Aorta (tissue), 5 donors: ENCODE results near the gene DISC1. TPM values are rescaled to one million over a fixed set of nuclear protein-coding genes. Genes with fewer than 3 reads are reported as not detected.

Experiments used
- ATAC-seq: fragments of 200-7000 bp; cut with Tn5 transposase; one replicate; pipeline ENCODE4 v1.9.1; 2022; ENCODE audit warnings: moderate library complexity; ENCODE audit not compliant: low FRiP score
- DNase-seq, 2 donors: peaks; one replicate each; pipeline ENCODE4 v3.0.0-alpha.2; 2020
- H3K27ac ChIP-seq, 2 donors: one replicate each; pipeline ENCODE4 v1.5.1; 2013; ENCODE audit warnings: low read length in 2 of 2, mild to moderate bottlenecking in 2 of 2, moderate library complexity in 2 of 2, control low read depth in 1 of 2, inconsistent platforms in 1 of 2, low read depth in 1 of 2
- H3K27me3 ChIP-seq, 2 donors: one replicate each; pipeline ENCODE4 v1.6.1; 2013; ENCODE audit warnings: control low read depth in 1 of 2, low read length in 1 of 2, mild to moderate bottlenecking in 1 of 2, moderate library complexity in 1 of 2; ENCODE audit not compliant: insufficient read depth in 2 of 2, control insufficient read depth in 1 of 2
- H3K36me3 ChIP-seq, 2 donors: one replicate each; pipeline ENCODE4 v1.6.1; 2013; ENCODE audit warnings: control low read depth in 1 of 2, low read length in 1 of 2, mild to moderate bottlenecking in 1 of 2; ENCODE audit not compliant: insufficient read depth in 2 of 2, control insufficient read depth in 1 of 2
- H3K4me1 ChIP-seq, 2 donors: one replicate each; pipeline ENCODE4 v1.6.1; 2013; ENCODE audit warnings: low read length in 2 of 2, control low read depth in 1 of 2, mild to moderate bottlenecking in 1 of 2, moderate library complexity in 1 of 2; ENCODE audit not compliant: insufficient read depth in 2 of 2, control insufficient read depth in 1 of 2
- H3K4me3 ChIP-seq, 2 donors: one replicate each; pipeline ENCODE4 v1.5.1; 2013; ENCODE audit warnings: low read length in 2 of 2, control low read depth in 1 of 2, mild to moderate bottlenecking in 1 of 2
- H3K9me3 ChIP-seq: one replicate; pipeline ENCODE4 v1.6.1; 2013; ENCODE audit warnings: mild to moderate bottlenecking, low read length; ENCODE audit not compliant: control insufficient read depth
- WGBS, 2 donors: extraction: QIAGEN DNeasy Blood & Tissue Kit; methylation state at CpG; one replicate each; pipeline ENCODE4 v1.1.7; 2013; 5-methylcytosine and 5-hydroxymethylcytosine counted together
- intact Hi-C, 2 donors: fragments of 100-400 bp; cut with DNase I; formaldehyde crosslinking; loops; one replicate each; pipeline versions ENCODE4 v1.14.2 to v1.15.0; 2022
- polyA plus RNA-seq, 2 donors: library from polyadenylated mRNA; stranded (reverse); fragments of 200-250 nt; gene quantifications; one replicate each; pipeline ENCODE4 v1.2.3, GENCODE V29; 2013
- total RNA-seq, 2 donors: library from RNA; stranded (reverse); fragmentation: NEBNext Ultra II Directional; extraction: Animal tissue kit (Norgen Biotek cat#: 25700); gene quantifications; one replicate each; pipeline ENCODE4 v1.2.1, GENCODE V29; 2021
- donor health status: healthy with polysubstance abuse.
- donor health status: Bipolar disorder and iron deficiency.
- donor health status: DM: no; HTN: no; CAD: no.
- donor health status: DM: no; HTN: no; CAD: no.
- donor health status: DM: yes; HTN: yes; CAD: no.

Gene DISC1
- total and polyA plus RNA-seq, 4 donors, result 0.64 to 31.7 (median 6.0) TPM

DNA sequence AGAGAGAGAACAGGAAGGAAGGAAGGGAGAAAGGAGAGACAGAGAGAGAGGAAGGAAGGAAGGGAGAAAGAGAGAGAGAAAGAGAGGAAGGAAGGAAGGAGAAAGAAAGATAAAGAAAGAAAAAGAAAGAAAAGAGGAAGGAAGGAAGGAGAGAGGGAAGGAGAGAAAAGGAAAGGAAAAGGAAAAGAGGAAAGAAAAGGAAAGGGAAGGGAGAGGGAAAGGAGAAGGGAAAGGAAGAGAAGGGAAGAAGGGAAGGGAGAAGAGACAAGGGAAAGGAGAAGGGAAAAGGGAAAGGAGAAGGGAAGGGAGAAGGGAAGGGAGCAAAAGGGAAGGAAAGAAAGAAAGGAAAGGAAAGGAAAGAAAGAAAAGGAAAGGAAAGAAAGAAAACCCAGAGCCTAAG is 404.6 kb downstream of the DISC1 start:
- Histone ChIP-seq H3K36me3 (no peaks in the 10 kb centered on the region), H3K4me1 (no peaks in the 10 kb centered on the region), H3K27ac (no peak overlapping the region), H3K9me3 (no peaks in the 10 kb centered on the region), H3K27me3 (no peaks in the 10 kb centered on the region), H3K4me3 (no peak overlapping the region)
- ATAC-seq (no peak), DNase-seq (no peak)
- intact Hi-C loops, result no loop called here

DNA sequence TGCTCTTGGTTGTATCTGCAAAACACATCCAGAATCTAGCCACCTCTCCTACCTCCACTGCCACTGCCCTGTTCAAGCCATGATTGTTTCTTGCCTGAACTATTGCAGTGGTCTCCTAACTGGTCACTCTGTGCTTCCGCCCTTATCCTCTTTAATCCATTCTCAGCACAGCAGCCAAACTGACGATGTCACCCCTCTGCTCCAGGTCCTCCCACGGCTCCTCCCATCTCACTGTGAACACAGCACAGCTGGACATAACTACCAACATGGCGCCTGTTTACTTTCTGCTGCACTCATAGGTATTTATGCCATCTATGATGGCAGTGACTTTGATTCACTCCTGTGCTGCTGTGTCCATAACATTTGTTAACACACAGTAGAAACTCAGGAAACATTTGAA is 406.7 kb downstream of the DISC1 start:
- no peak overlapping the region for H3K4me3 ChIP-seq
- H3K27me3 ChIP-seq, result no peaks in the 10 kb centered on the region
- no peaks in the 10 kb centered on the region for H3K36me3 ChIP-seq
- no peak for ATAC-seq
- H3K4me1 ChIP-seq, result no peaks in the 10 kb centered on the region
- intact Hi-C loops, result no loop called here
- 88 to 89% methylated on average over 4 of the region's 4 CpGs for WGBS, 2 donors
- H3K9me3 ChIP-seq, result no peaks in the 10 kb centered on the region
- DNase-seq, result no peak
- no peak overlapping the region for H3K27ac ChIP-seq

- Histone ChIP-seq H3K9me3 (no peaks in the 10 kb centered on the region), H3K36me3 (no peaks in the 10 kb centered on the region), H3K4me3 (no peak overlapping the region), H3K4me1 (no peaks in the 10 kb centered on the region), H3K27me3 (no peaks in the 10 kb centered on the region), H3K27ac (no peak overlapping the region)
- ATAC-seq (no peak), DNase-seq (no peak)
- intact Hi-C loops, result no loop called here
- 99 to 100% methylated on average over 1 of the region's 1 CpG for WGBS, 2 donors
These were observed 408.0 kb downstream of the DISC1 start for GRCh38 chr1:232034556-232034955.

DNA sequence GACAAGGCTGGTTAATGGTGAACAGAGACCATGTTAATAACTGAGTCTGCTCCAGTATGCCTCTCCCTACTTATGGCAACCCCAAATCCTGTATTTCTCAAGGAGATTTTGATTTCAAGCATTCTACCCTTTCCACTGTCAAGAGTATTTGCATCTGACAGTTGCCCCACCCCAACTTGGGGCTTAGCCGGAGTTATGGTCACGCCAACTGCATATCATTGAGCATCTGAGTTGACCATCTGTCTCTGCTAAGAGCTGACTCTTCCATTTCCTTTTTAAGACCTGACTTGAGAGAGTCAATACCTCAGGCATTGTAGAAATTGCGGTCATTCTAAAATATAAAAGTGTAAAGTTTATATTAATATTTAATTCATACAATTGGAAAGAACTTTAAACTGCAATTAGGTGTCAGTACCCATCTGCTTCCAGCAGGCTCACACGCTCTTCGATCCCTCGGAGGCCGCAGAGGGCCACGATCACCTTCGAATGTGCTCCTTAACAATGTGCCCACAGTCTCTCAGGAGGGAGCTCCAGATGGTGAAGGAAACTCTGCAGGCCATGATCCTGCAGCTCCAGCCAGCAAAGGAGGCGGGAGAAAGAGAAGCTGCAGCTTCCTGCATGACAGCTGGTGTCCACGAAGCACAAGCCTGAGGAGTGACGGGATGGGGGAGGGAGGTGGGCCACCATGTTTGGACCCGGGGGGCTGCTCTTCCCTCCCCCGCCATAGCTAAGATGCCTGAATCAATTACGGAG is 409.8 kb downstream of the DISC1 start:
- 87 to 91% methylated on average over 15 of the region's 15 CpGs for WGBS, 2 donors
- intact Hi-C loops, result no loop called here
- H3K4me3 ChIP-seq, result no peak overlapping the region
- no peaks in the 10 kb centered on the region for H3K27me3 ChIP-seq
- DNase-seq (no peak), ATAC-seq (no peak)
- H3K27ac ChIP-seq, result no peak overlapping the region
- no peaks in the 10 kb centered on the region for H3K36me3 ChIP-seq
- no peaks in the 10 kb centered on the region for H3K4me1 ChIP-seq
- H3K9me3 ChIP-seq, result no peaks in the 10 kb centered on the region

DNA sequence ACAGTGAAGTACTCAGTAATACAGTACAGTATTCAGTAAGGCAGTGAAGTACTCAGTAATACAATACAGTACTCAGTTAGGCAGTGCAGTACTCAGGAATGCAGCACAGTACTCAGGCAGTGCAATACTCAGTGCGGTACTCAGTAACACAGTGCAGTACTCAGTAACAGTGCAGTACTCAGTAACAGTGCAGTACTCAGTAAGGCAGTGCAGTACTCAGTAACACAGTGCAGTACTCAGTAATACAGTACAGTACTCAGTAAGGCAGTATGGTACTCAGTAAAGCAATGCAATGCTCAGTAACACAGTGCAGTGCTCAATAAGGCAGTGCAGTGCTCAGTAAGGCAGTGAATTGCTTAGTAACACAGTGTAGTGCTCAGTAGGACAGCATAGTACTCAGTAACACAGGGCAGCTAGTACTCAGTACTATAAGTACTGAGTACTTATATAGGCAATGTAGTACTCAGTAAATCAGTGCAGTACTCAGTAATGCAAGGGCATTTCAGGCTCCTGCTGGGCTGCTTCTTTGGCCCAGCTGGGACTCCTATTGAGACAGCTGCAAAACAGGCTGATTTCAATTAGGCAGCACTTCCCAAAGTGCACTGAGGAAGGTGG is 411.3 kb downstream of the DISC1 start:
- Histone ChIP-seq H3K36me3 (no peaks in the 10 kb centered on the region), H3K27me3 (no peaks in the 10 kb centered on the region), H3K9me3 (no peaks in the 10 kb centered on the region), H3K27ac (no peak overlapping the region), H3K4me3 (no peak overlapping the region), H3K4me1 (no peaks in the 10 kb centered on the region)
- ATAC-seq, result no peak
- WGBS, 2 donors, result 99 to 100% methylated on average over 1 of the region's 1 CpG
- intact Hi-C loops, result no loop called here
- no peak for DNase-seq

DNA sequence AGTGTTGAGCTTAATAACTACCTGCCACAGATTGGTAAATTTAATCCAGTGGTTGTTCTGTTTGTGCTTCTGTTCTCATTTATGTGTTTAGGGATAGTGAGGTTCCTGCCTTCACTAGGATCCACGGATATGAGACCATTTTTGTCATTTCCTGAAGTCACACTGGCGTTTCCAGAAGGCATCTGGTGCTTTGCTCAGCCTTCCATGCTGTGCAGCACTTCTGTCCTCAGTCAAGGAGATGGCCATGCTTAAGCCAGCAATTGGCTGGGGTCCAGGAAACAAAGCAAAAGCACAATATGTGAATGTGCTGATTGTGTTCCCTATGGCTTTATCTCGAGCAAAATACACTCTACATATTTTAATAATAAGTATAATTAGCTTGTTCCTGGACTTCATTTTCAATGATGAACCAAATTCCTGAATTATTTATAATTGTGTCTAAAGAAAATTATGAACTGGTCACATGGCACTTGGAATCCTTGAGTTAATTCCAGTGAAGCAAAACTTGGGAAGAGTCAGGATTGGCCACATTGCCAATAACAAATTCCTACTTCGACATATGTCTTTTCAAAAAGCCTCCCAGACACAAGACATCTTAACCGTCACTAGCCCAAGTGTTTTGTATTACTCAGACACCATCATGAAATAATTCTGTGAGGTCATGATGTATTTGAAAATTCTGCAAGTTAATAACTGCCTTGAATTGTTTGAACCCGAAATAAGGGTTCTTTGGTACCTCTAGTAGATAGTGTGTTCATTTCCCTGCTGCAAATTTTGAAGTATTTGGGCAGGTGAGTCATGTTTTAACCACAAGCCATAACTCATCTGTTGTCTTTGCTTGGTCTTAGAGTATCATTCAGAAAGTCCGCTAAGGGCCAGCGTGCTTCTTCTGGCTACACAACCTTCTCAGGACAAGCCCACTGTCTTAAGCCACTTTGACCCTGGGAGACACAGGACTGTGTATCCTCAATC is 412.4 kb downstream of the DISC1 start:
- Histone ChIP-seq H3K4me3 (no peak overlapping the region), H3K9me3 (no peaks in the 10 kb centered on the region), H3K27me3 (no peaks in the 10 kb centered on the region), H3K4me1 (no peaks in the 10 kb centered on the region), H3K27ac (no peak overlapping the region), H3K36me3 (no peaks in the 10 kb centered on the region)
- no peak for ATAC-seq
- 66 to 69% methylated on average over 8 of the region's 8 CpGs for WGBS, 2 donors
- intact Hi-C loops, result no loop called here
- DNase-seq, result no peak

GRCh38 chr1:232040260-232040659 is 413.7 kb downstream of the DISC1 start:
- Histone ChIP-seq H3K9me3 (no peaks in the 10 kb centered on the region), H3K36me3 (no peaks in the 10 kb centered on the region), H3K27me3 (no peaks in the 10 kb centered on the region), H3K27ac (no peak overlapping the region), H3K4me3 (no peak overlapping the region), H3K4me1 (no peaks in the 10 kb centered on the region)
- ATAC-seq (no peak), DNase-seq (no peak)
- 97 to 99% methylated on average over 3 of the region's 3 CpGs for WGBS, 2 donors
- intact Hi-C loops, result no loop called here

- intact Hi-C loops, result no loop called here
- Histone ChIP-seq H3K27me3 (no peaks in the 10 kb centered on the region), H3K27ac (no peak overlapping the region), H3K36me3 (no peaks in the 10 kb centered on the region), H3K4me3 (no peak overlapping the region), H3K4me1 (no peaks in the 10 kb centered on the region), H3K9me3 (no peaks in the 10 kb centered on the region)
- DNase-seq (no peak), ATAC-seq (no peak)
- WGBS, 2 donors, result 94% methylated on average over 3 of the region's 3 CpGs
These were observed 418.1 kb downstream of the DISC1 start for GRCh38 chr1:232044728-232045127.
